OCI-LY7 (cell line): ENCODE data around the gene RBM20. TPM values are rescaled to one million over a fixed set of nuclear protein-coding genes. Genes with fewer than 3 reads are reported as not detected.

ENCODE experiments used
- BruUV-seq: library from RNA; stranded (reverse); fragments of 400-500 nt; replicated peaks from 2 replicates; lab custom pipeline; 2021; lab: Mats Ljungman, UMichigan
- CTCF ChIA-PET: fragments of 300-600 bp; sonication (Branson Sonifier 250); formaldehyde crosslinking; loops from one replicate; lab custom pipeline; 2022; ENCODE audit warnings: antibody characterized with exemption; ENCODE audit not compliant: unreplicated experiment; lab: Charles Lee
- POLR2A ChIA-PET: fragments of 300-600 bp; sonication (Branson Sonifier 250); formaldehyde crosslinking; loops from one replicate; lab custom pipeline; 2022; ENCODE audit warnings: antibody characterized with exemption; lab: Charles Lee
- DNase-seq: peaks from one replicate; pipeline ENCODE4 v3.0.0-alpha.2; 2015; ENCODE audit warnings: low spot score
- H2AFZ ChIP-seq: fragments of 200-600 bp; sonication (generic), shearing (Covaris generic); 2 replicates; pipeline ENCODE4 v1.6.1; 2014; ENCODE audit warnings: mild to moderate bottlenecking, antibody characterized with exemption, low read length, moderate library complexity
- H3K27ac ChIP-seq: fragments of 200-600 bp; sonication (generic); 2 replicates; pipeline ENCODE4 v1.5.1; 2014; ENCODE audit warnings: mixed run types, low read depth, mild to moderate bottlenecking, moderate library complexity, low read length, inconsistent platforms; ENCODE audit not compliant: poor library complexity, severe bottlenecking
- H3K36me3 ChIP-seq: fragments of 200-600 bp; sonication (generic); 2 replicates; pipeline ENCODE4 v1.6.1; 2014; ENCODE audit warnings: mild to moderate bottlenecking, antibody characterized with exemption, low read length, moderate library complexity, mixed read lengths; ENCODE audit not compliant: insufficient read depth
- H3K4me1 ChIP-seq: fragments of 200-600 bp; sonication (generic); 2 replicates; pipeline ENCODE4 v1.5.1; 2014; ENCODE audit warnings: mild to moderate bottlenecking, low read length; ENCODE audit not compliant: insufficient read depth, poor library complexity, severe bottlenecking
- H3K4me2 ChIP-seq: fragments of 200-600 bp; sonication (generic); 2 replicates; pipeline ENCODE4 v1.6.1; 2014; ENCODE audit warnings: mild to moderate bottlenecking, low read length
- H3K4me3 ChIP-seq: fragments of 200-600 bp; sonication (generic); 2 replicates; pipeline ENCODE4 v1.5.1; 2014; ENCODE audit warnings: mild to moderate bottlenecking, low read depth, low read length; ENCODE audit not compliant: poor library complexity, severe bottlenecking
- H3K79me2 ChIP-seq: fragments of 200-600 bp; sonication (generic); 2 replicates; pipeline ENCODE4 v1.6.1; 2016; ENCODE audit warnings: low read depth, mild to moderate bottlenecking, low read length, moderate library complexity, mixed read lengths; ENCODE audit not compliant: insufficient read depth
- H3K9me2 ChIP-seq: fragments of 200-600 bp; sonication (generic); 2 replicates; pipeline ENCODE4 v1.6.1; 2016; ENCODE audit warnings: mild to moderate bottlenecking, low read length, mixed read lengths; ENCODE audit not compliant: insufficient read depth
- H3K9me3 ChIP-seq: fragments of 200-600 bp; sonication (generic); 2 replicates; pipeline ENCODE4 v1.6.1; 2014; ENCODE audit warnings: mild to moderate bottlenecking, mixed run types, low read length, mixed read lengths
- H4K20me1 ChIP-seq: fragments of 200-600 bp; sonication (generic); 2 replicates; pipeline ENCODE4 v1.6.1; 2014; ENCODE audit warnings: mild to moderate bottlenecking, antibody characterized with exemption, low read length, moderate library complexity, mixed read lengths; ENCODE audit not compliant: insufficient read depth
- EZH2phosphoT487 ChIP-seq: fragments of 200-600 bp; sonication (generic); IDR thresholded peaks from 2 replicates; pipeline ENCODE4 v1.6.1; 2018; ENCODE audit warnings: low read depth, borderline replicate concordance, mild to moderate bottlenecking, mixed run types, antibody characterized with exemption, low read length, moderate library complexity, mixed read lengths
- intact Hi-C: fragments of 100-400 bp; cut with micrococcal nuclease; formaldehyde crosslinking; loops from one replicate; pipeline ENCODE4 v1.10.0; 2022; ENCODE audit not compliant: unreplicated experiment
- total RNA-seq, 2 experiments: library from RNA; depleted of rRNA in 1 of 2; stranded (reverse); fragments of >200 nt in 1 of 2; shearing (Covaris generic) in 1 of 2; gene quantifications; 2 replicates each; pipeline ENCODE4 v1.2.3, GENCODE V29; 2014 to 2022
- TF ChIP-seq, protein P1 (sequence below): fragments of 200-600 bp; sonication (generic); conservative IDR thresholded peaks from 2 replicates; pipeline ENCODE4 v1.5.1; 2014; ENCODE audit warnings: mild to moderate bottlenecking, antibody characterized with exemption, low read length, moderate library complexity, mixed read lengths

RBM20 gene
- total RNA-seq, 2 experiments from 2014 or later = 0.35 to 1.0 TPM

DNA sequence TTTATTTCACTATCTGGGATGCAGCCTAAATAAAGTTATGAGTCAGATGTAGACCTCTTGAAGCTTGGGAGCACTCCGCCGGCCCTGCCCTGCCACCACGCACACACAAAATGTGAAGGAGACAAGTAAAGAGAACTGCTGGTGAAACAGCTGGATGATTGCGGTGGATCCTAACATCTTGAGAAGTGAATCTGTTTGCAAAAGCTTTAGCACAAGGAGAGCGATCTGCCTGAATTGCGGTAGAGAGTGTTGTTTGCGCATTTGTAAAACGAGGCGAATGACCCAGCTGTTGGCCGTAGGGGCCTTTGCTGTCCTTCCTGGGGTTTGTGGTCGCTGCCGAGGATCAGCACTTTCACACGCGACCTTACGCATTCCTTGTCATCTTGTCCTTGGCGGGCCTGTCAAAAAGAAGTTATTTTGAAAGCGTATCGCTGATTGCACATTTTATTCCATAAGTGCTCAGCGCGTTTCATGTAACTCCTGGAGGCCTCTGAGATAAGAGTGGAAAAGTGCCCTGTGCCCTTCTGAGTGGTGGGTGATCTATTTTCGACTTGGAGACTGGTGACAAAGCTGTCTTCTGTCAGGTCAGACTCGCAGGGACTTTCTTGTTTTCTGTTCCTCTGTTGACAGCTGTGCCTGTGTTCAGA lies 40.8 kb downstream of the RBM20 start:
- POLR2A ChIA-PET = interaction anchor here (1.1 to 2.4 kb wide), 5 partner anchors 10 to 35 kb away, joined by 3 to 16 read pairs (median 4); no protein-coding TSS in a partner anchor
- H3K36me3 ChIP-seq = no peaks in the 10 kb centered on the region
- H4K20me1 ChIP-seq = no peaks in the 10 kb centered on the region
- peaks cover 24% of the 10 kb centered on the region for H3K4me1 ChIP-seq
- no peak overlapping the region for H2AFZ ChIP-seq
- no peak overlapping the region for H3K4me3 ChIP-seq
- no peaks in the 10 kb centered on the region for H3K79me2 ChIP-seq
- intact Hi-C loops = loop anchor here (5.0 kb wide), 1 partner anchor 43 kb away; the partner anchor contains the start of gene RBM20
- DNase-seq = no peak
- no peaks in the 10 kb centered on the region for H3K9me3 ChIP-seq
- BruUV-seq = no TSS peak
- TF ChIP-seq, protein P1, sequence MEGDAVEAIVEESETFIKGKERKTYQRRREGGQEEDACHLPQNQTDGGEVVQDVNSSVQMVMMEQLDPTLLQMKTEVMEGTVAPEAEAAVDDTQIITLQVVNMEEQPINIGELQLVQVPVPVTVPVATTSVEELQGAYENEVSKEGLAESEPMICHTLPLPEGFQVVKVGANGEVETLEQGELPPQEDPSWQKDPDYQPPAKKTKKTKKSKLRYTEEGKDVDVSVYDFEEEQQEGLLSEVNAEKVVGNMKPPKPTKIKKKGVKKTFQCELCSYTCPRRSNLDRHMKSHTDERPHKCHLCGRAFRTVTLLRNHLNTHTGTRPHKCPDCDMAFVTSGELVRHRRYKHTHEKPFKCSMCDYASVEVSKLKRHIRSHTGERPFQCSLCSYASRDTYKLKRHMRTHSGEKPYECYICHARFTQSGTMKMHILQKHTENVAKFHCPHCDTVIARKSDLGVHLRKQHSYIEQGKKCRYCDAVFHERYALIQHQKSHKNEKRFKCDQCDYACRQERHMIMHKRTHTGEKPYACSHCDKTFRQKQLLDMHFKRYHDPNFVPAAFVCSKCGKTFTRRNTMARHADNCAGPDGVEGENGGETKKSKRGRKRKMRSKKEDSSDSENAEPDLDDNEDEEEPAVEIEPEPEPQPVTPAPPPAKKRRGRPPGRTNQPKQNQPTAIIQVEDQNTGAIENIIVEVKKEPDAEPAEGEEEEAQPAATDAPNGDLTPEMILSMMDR = no peak
- no peak for TF ChIP-seq EZH2phosphoT487
- H3K4me2 ChIP-seq = no peak overlapping the region
- no peaks in the 10 kb centered on the region for H3K9me2 ChIP-seq
- CTCF ChIA-PET = interaction anchor here (0.9 kb wide), 1 partner anchor 12 kb away, joined by 3 read pairs; no protein-coding TSS in a partner anchor
- H3K27ac ChIP-seq = no peak overlapping the region

DNA sequence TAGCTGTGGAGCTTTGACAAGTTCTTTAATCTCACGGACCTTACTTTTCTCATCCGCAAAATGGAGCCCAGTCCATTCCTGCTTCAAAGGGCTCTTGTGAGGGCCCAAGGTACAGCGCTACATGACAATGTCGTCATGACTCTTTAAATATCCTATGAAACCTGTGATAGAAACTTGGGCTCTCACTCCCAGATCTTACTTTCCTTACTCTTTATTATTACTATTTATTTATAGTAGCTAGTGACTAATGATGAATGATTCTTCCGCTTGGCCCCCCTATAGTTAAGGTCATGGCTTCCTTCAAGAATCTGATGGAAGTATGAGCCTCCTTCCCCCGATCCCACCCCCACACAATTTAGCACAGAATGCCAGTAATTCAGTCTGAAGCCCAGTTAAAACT lies 41.9 kb downstream of the RBM20 start:
- Histone ChIP-seq H2AFZ (no peak overlapping the region), H3K36me3 (no peaks in the 10 kb centered on the region), H4K20me1 (no peaks in the 10 kb centered on the region), H3K4me2 (no peak overlapping the region), H3K4me3 (no peak overlapping the region), H3K27ac (no peak overlapping the region), H3K9me3 (peaks cover 2% of the 10 kb centered on the region; the same call in 1 of the 2 replicates), H3K4me1 (peaks cover 13% of the 10 kb centered on the region), H3K9me2 (no peaks in the 10 kb centered on the region), H3K79me2 (no peaks in the 10 kb centered on the region)
- intact Hi-C loops = no loop called here
- BruUV-seq = no TSS peak
- POLR2A ChIA-PET = interaction anchor here (1.1 to 1.8 kb wide), 2 partner anchors 10 to 21 kb away, joined by 3 to 4 read pairs; no protein-coding TSS in a partner anchor
- DNase-seq = no peak
- CTCF ChIA-PET = no interaction called here
- no peak for TF ChIP-seq EZH2phosphoT487
- TF ChIP-seq, protein P1 = no peak

DNA sequence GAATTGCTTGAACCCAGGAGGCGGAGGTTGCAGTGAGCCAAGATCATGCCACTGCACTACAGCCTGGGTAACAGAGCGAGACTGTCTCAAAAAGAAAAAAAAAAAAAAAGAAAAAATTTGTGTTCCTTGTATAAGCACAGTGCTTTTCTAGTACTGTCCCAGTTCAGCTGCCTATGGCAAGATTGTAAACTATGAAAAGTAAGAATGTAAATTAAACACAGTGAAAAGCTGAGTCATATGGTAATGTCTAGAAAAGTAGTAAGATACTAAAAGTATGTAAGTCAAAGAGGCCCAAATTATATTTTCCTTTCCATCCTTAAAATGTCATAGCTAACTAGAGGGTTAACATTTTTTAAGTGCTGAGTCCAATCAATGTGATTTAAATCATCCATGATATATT lies 42.8 kb downstream of the RBM20 start:
- BruUV-seq = no TSS peak
- CTCF ChIA-PET = no interaction called here
- Histone ChIP-seq H3K9me3 (peaks cover 11% of the 10 kb centered on the region), H4K20me1 (no peaks in the 10 kb centered on the region), H3K4me2 (no peak overlapping the region), H3K36me3 (no peaks in the 10 kb centered on the region), H3K9me2 (no peaks in the 10 kb centered on the region), H2AFZ (no peak overlapping the region), H3K4me1 (peaks cover 9% of the 10 kb centered on the region), H3K27ac (no peak overlapping the region), H3K4me3 (no peak overlapping the region), H3K79me2 (no peaks in the 10 kb centered on the region)
- POLR2A ChIA-PET = interaction anchor here (0.8 to 1.8 kb wide), 6 partner anchors 9 to 45 kb away, joined by 3 to 8 read pairs (median 4); no protein-coding TSS in a partner anchor
- DNase-seq = no peak
- intact Hi-C loops = no loop called here
- TF ChIP-seq, protein P1 = no peak
- no peak for TF ChIP-seq EZH2phosphoT487
